Measurements from ENCODE around the gene AIP. TPM values are rescaled to one million over a fixed set of nuclear protein-coding genes. Genes with fewer than 3 reads are reported as not detected.

The AIP gene
- total and polyA plus RNA-seq, 8 donors = 20.2 to 45.8 (median 25.6) TPM

DNA sequence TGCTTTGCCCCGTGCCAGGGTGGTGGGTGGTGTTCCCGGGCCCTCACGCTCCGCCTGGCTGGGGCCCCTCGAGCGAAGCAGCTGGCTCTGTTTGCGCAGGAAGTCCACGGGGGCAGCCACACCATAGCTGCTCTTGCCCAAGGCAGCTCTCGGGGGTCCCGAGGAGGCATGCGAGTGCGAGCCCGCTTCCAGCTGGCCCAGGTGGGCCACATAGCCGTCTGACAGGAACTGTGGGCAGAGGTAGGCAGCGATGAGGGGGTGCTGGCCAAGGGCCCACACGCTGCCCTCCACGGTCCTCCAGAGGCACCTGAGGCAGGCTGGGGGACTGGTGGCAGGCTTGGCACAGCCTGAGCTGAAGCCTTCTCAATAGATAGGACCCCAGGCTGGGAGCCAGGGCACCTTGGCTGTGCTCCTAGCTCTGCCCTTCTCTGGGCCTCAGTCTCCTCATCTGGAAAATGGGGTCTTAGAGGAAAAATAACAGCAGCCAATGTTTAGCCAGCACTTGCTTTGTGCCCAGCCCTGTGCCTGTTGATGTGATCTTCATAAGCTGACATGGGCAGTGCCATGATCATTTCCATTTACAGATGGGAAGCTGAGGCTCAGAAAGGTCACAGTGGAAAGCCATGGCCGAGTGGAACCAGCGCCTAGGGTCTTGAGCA, 9.4 kb downstream of the AIP start:
- FAIRE-seq = no peak
- Histone ChIP-seq H3K4me3 (no peak overlapping the region), H3K4me1 (no peaks in the 10 kb centered on the region), H3K27ac (no peak overlapping the region), H3K27me3 (no peaks in the 10 kb centered on the region), H3K9me3 (no peaks in the 10 kb centered on the region), H3K36me3 (peaks cover 0 to 12% (median 0%) of the 10 kb centered on the region in 3 donors)
- DNase-seq = peak in 2 of 6 donors; percentile 39 to 67
- intact Hi-C loops (cut with DNase I) = loop anchor here in 1 of 3 donors (10.0 kb wide), 1 partner anchor 57 kb away; the partner anchor contains the start of gene PTPRCAP
- TF ChIP-seq, protein P1, sequence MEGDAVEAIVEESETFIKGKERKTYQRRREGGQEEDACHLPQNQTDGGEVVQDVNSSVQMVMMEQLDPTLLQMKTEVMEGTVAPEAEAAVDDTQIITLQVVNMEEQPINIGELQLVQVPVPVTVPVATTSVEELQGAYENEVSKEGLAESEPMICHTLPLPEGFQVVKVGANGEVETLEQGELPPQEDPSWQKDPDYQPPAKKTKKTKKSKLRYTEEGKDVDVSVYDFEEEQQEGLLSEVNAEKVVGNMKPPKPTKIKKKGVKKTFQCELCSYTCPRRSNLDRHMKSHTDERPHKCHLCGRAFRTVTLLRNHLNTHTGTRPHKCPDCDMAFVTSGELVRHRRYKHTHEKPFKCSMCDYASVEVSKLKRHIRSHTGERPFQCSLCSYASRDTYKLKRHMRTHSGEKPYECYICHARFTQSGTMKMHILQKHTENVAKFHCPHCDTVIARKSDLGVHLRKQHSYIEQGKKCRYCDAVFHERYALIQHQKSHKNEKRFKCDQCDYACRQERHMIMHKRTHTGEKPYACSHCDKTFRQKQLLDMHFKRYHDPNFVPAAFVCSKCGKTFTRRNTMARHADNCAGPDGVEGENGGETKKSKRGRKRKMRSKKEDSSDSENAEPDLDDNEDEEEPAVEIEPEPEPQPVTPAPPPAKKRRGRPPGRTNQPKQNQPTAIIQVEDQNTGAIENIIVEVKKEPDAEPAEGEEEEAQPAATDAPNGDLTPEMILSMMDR (IDR thresholded peaks at IDR 0.05) = no peak
- WGBS, 2 donors = 88 to 90% methylated on average over 19 of the region's 19 CpGs
- ATAC-seq = no peak

DNA sequence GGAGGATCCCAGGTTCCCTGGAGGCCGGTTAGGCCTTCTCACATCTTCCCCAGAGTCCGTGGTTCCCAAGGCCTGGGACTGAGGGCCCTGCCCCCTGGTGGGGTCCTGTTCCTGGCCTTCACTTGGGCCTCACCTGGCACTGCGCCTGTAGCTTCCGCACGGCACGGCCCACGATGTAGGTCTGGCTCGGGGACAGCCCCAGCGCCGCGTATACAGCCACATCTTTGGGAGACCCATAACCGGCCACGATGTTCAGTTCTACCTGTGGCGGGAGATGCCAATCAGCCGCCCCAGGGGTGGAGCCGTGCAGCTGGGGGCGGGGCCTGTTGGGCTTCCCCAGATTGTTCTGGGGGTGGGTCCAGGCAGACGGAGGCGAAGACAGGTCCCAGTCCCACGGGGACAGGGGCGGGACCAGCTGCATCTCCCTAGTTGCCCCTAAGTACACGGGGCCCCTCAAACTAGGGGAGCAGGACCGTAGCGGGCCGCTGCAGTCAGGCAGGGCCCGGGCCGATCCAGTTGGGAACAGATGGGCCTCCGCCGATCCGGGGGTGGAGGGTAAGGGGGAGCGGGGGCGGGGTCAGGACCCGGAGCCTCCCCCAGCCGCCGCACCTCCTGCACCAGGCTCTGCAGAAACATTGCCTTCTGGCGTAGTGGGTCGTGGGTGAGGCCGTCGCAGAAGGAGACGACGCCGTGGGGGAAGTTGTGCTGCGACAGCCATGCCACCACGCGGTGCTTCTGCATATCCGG, 10.1 kb downstream of the AIP start:
- Histone ChIP-seq H3K4me1 (no peaks in the 10 kb centered on the region), H3K27me3 (no peaks in the 10 kb centered on the region), H3K4me3 (no peak overlapping the region), H3K36me3 (peaks cover 0 to 12% (median 0%) of the 10 kb centered on the region in 3 donors), H3K27ac (no peak overlapping the region), H3K9me3 (no peaks in the 10 kb centered on the region)
- intact Hi-C loops (cut with DNase I) = loop anchor here in 1 of 3 donors (10.0 kb wide), 1 partner anchor 58 kb away; the partner anchor contains the start of gene PTPRCAP
- TF ChIP-seq, protein P1 (IDR thresholded peaks at IDR 0.05) = no peak
- FAIRE-seq (no peak), ATAC-seq (no peak), DNase-seq (peak in 2 of 6 donors; percentile 47 to 78)
- 87 to 88% methylated on average over 46 of the region's 46 CpGs for WGBS, 2 donors

DNA sequence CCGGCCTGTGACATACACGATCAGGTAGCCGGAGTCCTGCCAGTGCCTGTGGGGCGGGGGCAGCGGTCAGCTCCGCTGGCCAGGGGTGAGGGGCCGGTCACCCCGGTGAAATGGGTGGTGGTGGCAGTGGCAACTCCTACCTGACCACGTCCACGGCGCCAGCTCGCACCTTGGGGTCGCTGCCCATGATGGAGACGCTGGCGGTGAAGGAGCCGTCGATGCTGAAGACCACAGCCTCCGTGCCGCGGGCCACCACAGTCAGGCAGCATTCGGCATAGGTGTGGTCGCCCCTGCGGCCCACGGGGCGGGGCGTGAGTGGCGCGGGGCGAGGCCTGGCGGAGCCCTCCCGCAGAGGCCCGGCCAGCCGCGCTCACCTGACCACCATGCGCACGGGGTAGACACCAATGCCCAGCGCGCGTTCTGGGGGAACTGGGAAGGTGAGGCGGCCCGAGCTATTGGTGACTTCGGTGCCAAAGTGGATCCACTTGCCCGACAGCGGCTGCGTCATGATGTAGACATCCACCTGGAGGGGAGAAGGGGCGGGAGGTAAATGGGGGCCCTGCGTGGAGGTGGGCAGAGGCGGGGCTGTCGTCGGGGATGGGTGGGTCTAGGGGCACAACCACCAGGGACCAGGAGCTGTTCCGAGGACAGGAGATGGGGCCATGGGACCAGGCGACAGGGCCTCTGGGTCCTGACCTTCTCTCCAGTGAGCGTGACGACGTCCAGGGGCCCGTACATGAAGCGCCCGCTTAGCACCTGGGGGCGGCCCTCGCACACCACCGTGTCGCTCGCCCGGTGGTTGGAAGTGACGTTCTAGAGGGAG, 10.9 kb downstream of the AIP start:
- DNase-seq = peak in 2 of 6 donors; percentile 41 to 71
- ATAC-seq = no peak
- intact Hi-C loops (cut with DNase I) = loop anchor here in 1 of 3 donors (10.0 kb wide), 1 partner anchor 59 kb away; the partner anchor contains the start of gene PTPRCAP
- Histone ChIP-seq H3K9me3 (no peaks in the 10 kb centered on the region), H3K27me3 (no peaks in the 10 kb centered on the region), H3K4me3 (no peak overlapping the region), H3K36me3 (peaks cover 0 to 12% (median 0%) of the 10 kb centered on the region in 3 donors), H3K27ac (no peak overlapping the region), H3K4me1 (no peaks in the 10 kb centered on the region)
- TF ChIP-seq, protein P1 (IDR thresholded peaks at IDR 0.05) = no peak
- 96 to 97% methylated on average over 64 to 65 of the region's 65 CpGs for WGBS, 2 donors
- no peak for FAIRE-seq

DNA sequence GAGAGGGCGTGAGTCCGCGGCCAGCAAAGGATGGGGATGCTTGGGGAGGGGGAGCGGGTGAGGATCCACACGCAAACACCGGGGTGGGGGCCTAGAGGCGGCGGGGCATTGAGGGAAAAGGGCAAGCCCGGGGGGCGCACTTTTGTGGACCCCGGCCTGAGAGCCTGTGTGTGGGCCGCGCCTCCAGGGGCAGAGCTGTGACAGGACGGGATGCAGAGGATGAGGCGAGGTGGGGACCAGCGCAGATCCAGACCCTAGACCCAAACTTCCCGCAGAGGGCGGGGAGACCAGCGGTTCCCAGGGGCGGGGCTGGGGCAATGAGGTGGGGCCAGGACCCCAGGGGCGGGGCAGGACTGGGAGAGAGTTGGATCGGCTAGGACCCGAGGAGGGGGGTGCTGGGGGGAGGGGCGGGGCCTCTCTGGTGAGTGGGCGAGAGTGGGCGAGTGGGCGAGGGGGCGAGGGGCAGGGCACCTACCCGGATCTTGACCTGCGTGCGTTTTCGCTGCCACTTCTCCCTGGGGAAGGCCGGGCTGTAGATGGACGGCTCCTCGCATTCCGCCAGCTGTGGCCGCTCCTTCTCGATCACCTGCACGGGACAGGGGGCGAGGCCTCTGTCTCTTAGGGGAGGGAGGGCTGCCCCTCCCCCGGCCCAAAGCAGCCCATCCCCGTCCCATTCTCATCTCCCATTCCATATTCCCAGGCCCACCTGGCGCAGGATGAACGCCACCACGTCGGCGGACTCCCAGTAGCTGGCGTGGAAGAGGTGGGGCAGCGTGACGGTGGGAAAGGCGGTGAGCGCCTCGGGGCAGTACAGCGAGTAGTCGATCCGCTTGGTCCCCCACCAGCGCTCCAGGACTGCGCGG, 11.8 kb downstream of the AIP start:
- H3K27ac ChIP-seq = no peak overlapping the region
- DNase-seq = peak in 2 of 6 donors; percentile 45 to 75
- ATAC-seq = no peak
- no peaks in the 10 kb centered on the region for H3K27me3 ChIP-seq
- no peaks in the 10 kb centered on the region for H3K9me3 ChIP-seq
- H3K4me3 ChIP-seq = no peak overlapping the region
- TF ChIP-seq, protein P1 (IDR thresholded peaks at IDR 0.05) = no peak
- intact Hi-C loops (cut with DNase I) = loop anchor here in 1 of 3 donors (10.0 kb wide), 1 partner anchor 60 kb away; the partner anchor contains the start of gene PTPRCAP
- H3K4me1 ChIP-seq = no peaks in the 10 kb centered on the region
- peaks cover 0 to 12% (median 0%) of the 10 kb centered on the region in 3 donors for H3K36me3 ChIP-seq
- no peak for FAIRE-seq
- 93 to 94% methylated on average over 52 to 59 of the region's 59 CpGs for WGBS, 2 donors

Measured in pancreas (tissue), 10 donors.